ENCODE measurements around the gene TMEM150A. TPM values are rescaled to one million over a fixed set of nuclear protein-coding genes. Genes with fewer than 3 reads are reported as not detected.

The TMEM150A gene
- total and polyA plus RNA-seq, 2 of the 4 experiments (the other 2 are of a cell fraction): 4.8 to 16.3 TPM

DNA sequence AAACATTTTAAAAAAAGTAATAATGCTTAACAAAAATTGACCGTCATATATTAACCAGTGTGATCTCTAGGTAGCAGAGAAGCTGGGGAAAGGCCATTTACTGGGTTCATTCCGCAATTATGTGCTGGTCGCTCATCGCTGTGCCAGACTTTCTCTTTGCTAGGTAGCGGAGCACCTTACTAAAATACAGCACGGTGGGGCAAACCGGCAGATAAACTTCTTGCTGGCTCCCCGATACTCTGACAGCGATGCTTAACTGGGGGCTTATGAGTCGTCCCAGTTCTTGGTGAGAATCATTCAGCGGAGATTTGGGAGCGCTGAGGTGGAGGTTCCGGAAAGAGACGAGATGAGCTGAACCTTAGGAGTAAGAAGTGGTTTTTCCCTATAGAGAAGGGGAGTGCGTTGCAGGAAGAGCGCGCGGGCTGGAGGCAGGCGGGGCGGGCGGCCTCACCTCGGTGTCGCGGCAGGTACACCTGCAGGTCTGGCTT, 8.8 kb upstream of the TMEM150A start:
- 0% methylated on average over 5 of the region's 24 CpGs; no CpG with 5 or more reads in 1 of the 2 experiments for WGBS, 2 experiments (ENCODE audit: extremely low coverage in 2 of 2, insufficient read length in 1 of 2)
- Histone ChIP-seq H3K9ac (ENCODE audit: low read depth, low read length) (peak overlapping the region; percentile 89), H3K9me1 (ENCODE audit: insufficient read depth, low read length) (peaks cover 13% of the 10 kb centered on the region), H2BK15ac (ENCODE audit: low read depth, low read length) (no peak overlapping the region), H4K91ac (ENCODE audit: insufficient read depth, low read depth, low read length) (peak overlapping the region; percentile 71; the same call in 1 of the 2 replicates), H3K4me2 (ENCODE audit: low read depth, low read length) (peak overlapping the region; percentile 84), H2AK9ac (replicated peaks; ENCODE audit: low read depth, low read length, poor library complexity) (peak overlapping the region; percentile 78), H3K79me1 (ENCODE audit: low read depth in 1 of 2, low read length in 2 of 2) (peaks cover 29 to 57% of the 10 kb centered on the region in 2 experiments), H4K5ac (ENCODE audit: low read depth, low read length) (peak overlapping the region; percentile 37), H3K4me3 (ENCODE audit: insufficient read depth, low read depth, low read length) (peak overlapping the region; percentile 83), H3K14ac (replicated peaks; ENCODE audit: low read depth, low read length) (peak overlapping the region; percentile 80), H3K4me1 (ENCODE audit: control insufficient read depth, insufficient read depth, low read length) (peaks cover 3% of the 10 kb centered on the region), H4K20me1 (ENCODE audit: insufficient read depth, low read length) (peaks cover 3% of the 10 kb centered on the region; the same call in 1 of the 2 replicates), H3K56ac (ENCODE audit: extremely low read depth, insufficient read depth, low read length) (peak overlapping the region; percentile 77), H2BK120ac (ENCODE audit: low read depth, low read length) (no peak overlapping the region), H4K8ac (ENCODE audit: low read depth in 2 of 2, low read length in 2 of 2) (peak overlapping the region; percentile 53 to 80; a peak in 3 of 4 replicates), H3K27me3 (ENCODE audit: control insufficient read depth, insufficient read depth, low read length) (no peaks in the 10 kb centered on the region), H3K36me3 (ENCODE audit: control insufficient read depth, insufficient read depth, low read length) (peaks cover 21% of the 10 kb centered on the region), H3K18ac (ENCODE audit: low read depth, low read length) (no peak overlapping the region), H2AK5ac (ENCODE audit: low read depth, low read length) (peak overlapping the region; percentile 88), H3K27ac (ENCODE audit: insufficient read depth, low read length) (peak overlapping the region; percentile 67), H3K4ac (ENCODE audit: low read depth, low read length) (peak overlapping the region; percentile 67), H3K23ac (ENCODE audit: low read depth, low read length) (peak overlapping the region; percentile 28; the same call in 1 of the 2 replicates), H3K9me3 (ENCODE audit: control insufficient read depth, insufficient read depth, low read length) (no peaks in the 10 kb centered on the region), H2BK5ac (ENCODE audit: low read depth, low read length, poor library complexity, severe bottlenecking) (peak overlapping the region; percentile 59), H2BK20ac (ENCODE audit: low read depth, low read length) (no peak overlapping the region), H2AFZ (replicated peaks; ENCODE audit: low read length, poor library complexity) (peak overlapping the region; percentile 96)
- intact Hi-C loops (cut with micrococcal nuclease): no loop called here
- BruUV-seq (replicated peaks): no TSS peak
- ChIA-PET CTCF (interaction anchor here (0.7 kb wide), 1 partner anchor 38 kb away, joined by 3 read pairs; no protein-coding TSS in a partner anchor), POLR2A (ENCODE audit: unreplicated experiment) (interaction anchor here (0.7 to 1.0 kb wide), 4 partner anchors 12 to 284 kb away, joined by 3 to 6 read pairs (median 4); partner anchors contain the start of genes TGOLN2 and VAMP8)
- peak; percentile 2 for ATAC-seq (ENCODE audit: low read depth)
- DNase-seq: no peak
- in situ Hi-C loops (cut with MboI; ENCODE audit: low sequenced_read_pairs): no loop called here
- TF ChIP-seq, protein P1, sequence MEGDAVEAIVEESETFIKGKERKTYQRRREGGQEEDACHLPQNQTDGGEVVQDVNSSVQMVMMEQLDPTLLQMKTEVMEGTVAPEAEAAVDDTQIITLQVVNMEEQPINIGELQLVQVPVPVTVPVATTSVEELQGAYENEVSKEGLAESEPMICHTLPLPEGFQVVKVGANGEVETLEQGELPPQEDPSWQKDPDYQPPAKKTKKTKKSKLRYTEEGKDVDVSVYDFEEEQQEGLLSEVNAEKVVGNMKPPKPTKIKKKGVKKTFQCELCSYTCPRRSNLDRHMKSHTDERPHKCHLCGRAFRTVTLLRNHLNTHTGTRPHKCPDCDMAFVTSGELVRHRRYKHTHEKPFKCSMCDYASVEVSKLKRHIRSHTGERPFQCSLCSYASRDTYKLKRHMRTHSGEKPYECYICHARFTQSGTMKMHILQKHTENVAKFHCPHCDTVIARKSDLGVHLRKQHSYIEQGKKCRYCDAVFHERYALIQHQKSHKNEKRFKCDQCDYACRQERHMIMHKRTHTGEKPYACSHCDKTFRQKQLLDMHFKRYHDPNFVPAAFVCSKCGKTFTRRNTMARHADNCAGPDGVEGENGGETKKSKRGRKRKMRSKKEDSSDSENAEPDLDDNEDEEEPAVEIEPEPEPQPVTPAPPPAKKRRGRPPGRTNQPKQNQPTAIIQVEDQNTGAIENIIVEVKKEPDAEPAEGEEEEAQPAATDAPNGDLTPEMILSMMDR (conservative IDR thresholded peaks at IDR 0.05; ENCODE audit: low read depth, low read length): no peak
- TF ChIP-seq POLR2A (IDR thresholded peaks at IDR 0.05; ENCODE audit: low read depth, low read length): no peak
- no peak for TF ChIP-seq MAFK (IDR thresholded peaks at IDR 0.05; ENCODE audit: low read depth, low read length)
- no peak for TF ChIP-seq RCOR1 (IDR thresholded peaks at IDR 0.05; ENCODE audit: insufficient replicate concordance, low read length)
- no peak for TF ChIP-seq NFE2L2 (IDR thresholded peaks at IDR 0.05; ENCODE audit: low read depth, low read length)
- no peak for TF ChIP-seq SMC3 (IDR thresholded peaks at IDR 0.05; ENCODE audit: low read depth, low read length)
- no peak for TF ChIP-seq RAD21 (IDR thresholded peaks at IDR 0.05; ENCODE audit: low read length)
- TF ChIP-seq, protein P2, sequence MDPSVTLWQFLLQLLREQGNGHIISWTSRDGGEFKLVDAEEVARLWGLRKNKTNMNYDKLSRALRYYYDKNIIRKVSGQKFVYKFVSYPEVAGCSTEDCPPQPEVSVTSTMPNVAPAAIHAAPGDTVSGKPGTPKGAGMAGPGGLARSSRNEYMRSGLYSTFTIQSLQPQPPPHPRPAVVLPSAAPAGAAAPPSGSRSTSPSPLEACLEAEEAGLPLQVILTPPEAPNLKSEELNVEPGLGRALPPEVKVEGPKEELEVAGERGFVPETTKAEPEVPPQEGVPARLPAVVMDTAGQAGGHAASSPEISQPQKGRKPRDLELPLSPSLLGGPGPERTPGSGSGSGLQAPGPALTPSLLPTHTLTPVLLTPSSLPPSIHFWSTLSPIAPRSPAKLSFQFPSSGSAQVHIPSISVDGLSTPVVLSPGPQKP (IDR thresholded peaks at IDR 0.05; ENCODE audit: borderline replicate concordance, low read depth, low read length): no peak
- no peak for TF ChIP-seq RFX5 (IDR thresholded peaks at IDR 0.05; ENCODE audit: low read depth, low read length)
- TF ChIP-seq, protein P3, sequence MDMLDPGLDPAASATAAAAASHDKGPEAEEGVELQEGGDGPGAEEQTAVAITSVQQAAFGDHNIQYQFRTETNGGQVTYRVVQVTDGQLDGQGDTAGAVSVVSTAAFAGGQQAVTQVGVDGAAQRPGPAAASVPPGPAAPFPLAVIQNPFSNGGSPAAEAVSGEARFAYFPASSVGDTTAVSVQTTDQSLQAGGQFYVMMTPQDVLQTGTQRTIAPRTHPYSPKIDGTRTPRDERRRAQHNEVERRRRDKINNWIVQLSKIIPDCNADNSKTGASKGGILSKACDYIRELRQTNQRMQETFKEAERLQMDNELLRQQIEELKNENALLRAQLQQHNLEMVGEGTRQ (IDR thresholded peaks at IDR 0.05; ENCODE audit: low read depth, low read length): no peak
- TF ChIP-seq CEBPB (IDR thresholded peaks at IDR 0.05; ENCODE audit: low read depth, low read length): no peak
- dilution Hi-C loops (cut with HindIII; ENCODE audit: low sequenced_read_pairs, unreplicated experiment): no loop called here

Data from IMR-90 (cell line).